HCT116 (cell line): Measurements from ENCODE around the gene ZCWPW1. TPM values are rescaled to one million over a fixed set of nuclear protein-coding genes. Genes with fewer than 3 reads are reported as not detected.

Experiments used
- ATAC-seq: fragments of 200-7000 bp; cut with Tn5 transposase; 2 replicates; pipeline ENCODE4 v1.9.1; 2020; ENCODE audit warnings: mild to moderate bottlenecking, moderate library complexity
- BruUV-seq: library from RNA; stranded (reverse); fragments of 400-500 nt; replicated peaks from 2 replicates; lab custom pipeline; 2021; lab: Mats Ljungman, UMichigan
- CTCF ChIA-PET: fragments of 300-600 bp; sonication (Branson Sonifier 250); formaldehyde crosslinking; loops from one replicate; lab custom pipeline; 2021; ENCODE audit warnings: antibody characterized with exemption; lab: Charles Lee
- POLR2A ChIA-PET: fragments of 300-600, 350-600 bp; sonication (Branson Sonifier 250); formaldehyde crosslinking; loops from one replicate; lab custom pipeline; 2021; ENCODE audit warnings: antibody characterized with exemption; lab: Charles Lee
- RAD21 ChIA-PET, 2 experiments: fragments of 300-600 bp; sonication (Branson Sonifier 250); formaldehyde crosslinking; loops; one replicate each; lab custom pipeline; 2023; ENCODE audit warnings: low total read pairs in 2 of 2; ENCODE audit not compliant: uncharacterized antibody in 2 of 2, unreplicated experiment in 2 of 2, low non-redundant PET in 1 of 2; lab: Charles Lee
- DNase-seq: peaks from one replicate; pipeline ENCODE4 v3.0.0-alpha.2; 2010; ENCODE audit warnings: low read depth, low spot score
- H2AFZ ChIP-seq: fragments of 200-600 bp; shearing (Covaris generic), sonication (generic); 2 replicates; pipeline ENCODE4 v1.6.1; 2017; ENCODE audit warnings: low read depth, mixed run types, mixed read lengths, antibody characterized with exemption, low read length; ENCODE audit not compliant: poor library complexity, severe bottlenecking
- H3K27ac ChIP-seq: 2 replicates; pipeline ENCODE4 v1.5.1; 2012; ENCODE audit warnings: low read depth, low read length
- H3K27me3 ChIP-seq: fragments of 200-600 bp; sonication (generic); 2 replicates; pipeline ENCODE4 v1.6.1; 2016; ENCODE audit warnings: mixed run types, low read length, mixed read lengths; ENCODE audit not compliant: insufficient read depth
- H3K36me3 ChIP-seq, 2 experiments: fragments of 200-500 bp in 1 of 2; fragments of 200-600 bp in 1 of 2; sonication (Bioruptor generic) in 1 of 2; sonication (generic) in 1 of 2; 2 replicates each; pipeline versions ENCODE4 v1.5.1 to v1.6.1; 2014 to 2016; ENCODE audit warnings: low read length in 2 of 2, inconsistent platforms in 1 of 2, mixed read lengths in 1 of 2, mixed run types in 1 of 2; ENCODE audit not compliant: insufficient read depth in 2 of 2, control insufficient read depth in 1 of 2
- H3K4me1 ChIP-seq, 2 experiments: fragments of 200-600 bp in 1 of 2; sonication (generic) in 1 of 2; 2 replicates each; pipeline versions ENCODE4 v1.5.1 to v1.6.1; 2012 to 2017; ENCODE audit warnings: low read length in 2 of 2, inconsistent platforms in 1 of 2, mild to moderate bottlenecking in 1 of 2, mixed read lengths in 1 of 2, mixed run types in 1 of 2, moderate library complexity in 1 of 2; ENCODE audit not compliant: insufficient read depth in 2 of 2, control insufficient read depth in 1 of 2
- H3K4me2 ChIP-seq: fragments of 200-600 bp; sonication (generic); 2 replicates; pipeline ENCODE4 v1.6.1; 2017; ENCODE audit warnings: mixed run types, low read length, mixed read lengths
- H3K4me3 ChIP-seq, 2 experiments: fragments of 200-600 bp in 1 of 2; sonication (generic) in 1 of 2; replicated peaks in 1 of 2; 2 replicates each; pipeline ENCODE4 v1.5.1; 2011 to 2016; ENCODE audit warnings: low read length in 2 of 2, control low read depth in 1 of 2, low read depth in 1 of 2, mild to moderate bottlenecking in 1 of 2, mixed read lengths in 1 of 2, mixed run types in 1 of 2
- H3K79me2 ChIP-seq: fragments of 200-600 bp; sonication (generic); 2 replicates; pipeline ENCODE4 v1.6.1; 2017; ENCODE audit warnings: mild to moderate bottlenecking, mixed run types, low read length, moderate library complexity, mixed read lengths; ENCODE audit not compliant: insufficient read depth
- H3K9ac ChIP-seq: fragments of 200-600 bp; sonication (generic); 2 replicates; pipeline ENCODE4 v1.6.1; 2016; ENCODE audit warnings: low read length, mixed read lengths
- H3K9me2 ChIP-seq: fragments of 200-600 bp; sonication (generic), shearing (Covaris generic); 2 replicates; pipeline ENCODE4 v1.6.1; 2017; ENCODE audit warnings: mixed run types, mild to moderate bottlenecking, moderate library complexity; ENCODE audit not compliant: insufficient read depth
- H3K9me3 ChIP-seq, 2 experiments: fragments of 200-500 bp in 1 of 2; fragments of 200-600 bp in 1 of 2; sonication (Bioruptor generic) in 1 of 2; sonication (generic) in 1 of 2; 2 replicates each; pipeline ENCODE4 v1.6.1; 2014 to 2017; ENCODE audit warnings: low read length in 2 of 2, mixed read lengths in 2 of 2, inconsistent platforms in 1 of 2, low read depth in 1 of 2, mild to moderate bottlenecking in 1 of 2, mixed run types in 1 of 2, moderate library complexity in 1 of 2; ENCODE audit not compliant: control insufficient read depth in 1 of 2, insufficient read depth in 1 of 2
- H4K20me1 ChIP-seq: fragments of 200-600 bp; sonication (generic), shearing (Covaris generic); 2 replicates; pipeline ENCODE4 v1.6.1; 2017; ENCODE audit warnings: mixed run types, mild to moderate bottlenecking, moderate library complexity; ENCODE audit not compliant: insufficient read depth
- CTCF ChIP-seq, 3 experiments: fragments of 200-600 bp in 1 of 3; sonication (generic) in 1 of 3; IDR thresholded peaks in 2 of 3; conservative IDR thresholded peaks in 1 of 3; 2 replicates each; pipeline ENCODE4 v1.5.1; 2012 to 2017; ENCODE audit warnings: low read depth in 2 of 3, low read length in 2 of 3, antibody characterized with exemption in 1 of 3, borderline replicate concordance in 1 of 3, control low read depth in 1 of 3, mild to moderate bottlenecking in 1 of 3, mixed read lengths in 1 of 3, mixed run types in 1 of 3, moderate library complexity in 1 of 3; ENCODE audit not compliant: insufficient read depth in 1 of 3
- ELF1 ChIP-seq: IDR thresholded peaks from 2 replicates; pipeline ENCODE4 v1.6.1; 2012; ENCODE audit warnings: low read depth, borderline replicate concordance
- MAX ChIP-seq: IDR thresholded peaks from 2 replicates; pipeline ENCODE4 v1.6.1; 2012
- POLR2A ChIP-seq: IDR thresholded peaks from 2 replicates; pipeline ENCODE4 v1.7.0; 2011; ENCODE audit warnings: borderline replicate concordance; ENCODE audit not compliant: insufficient read depth, insufficient read length; ENCODE audit errors: extremely low read depth
- POLR2AphosphoS5 ChIP-seq: IDR thresholded peaks from 2 replicates; pipeline ENCODE4 v1.6.1; 2011; ENCODE audit warnings: mild to moderate bottlenecking, low read depth, low read length, moderate library complexity
- RAD21 ChIP-seq: IDR thresholded peaks from 2 replicates; pipeline ENCODE4 v1.6.1; 2012; ENCODE audit warnings: low read depth, mild to moderate bottlenecking
- REST ChIP-seq: IDR thresholded peaks from 2 replicates; pipeline ENCODE4 v1.6.1; 2012; ENCODE audit warnings: low read depth
- SIN3A ChIP-seq: IDR thresholded peaks from 2 replicates; pipeline ENCODE4 v1.6.1; 2012; ENCODE audit warnings: low read depth
- YY1 ChIP-seq: IDR thresholded peaks from 2 replicates; pipeline ENCODE4 v1.6.1; 2011; ENCODE audit warnings: low read length, low read depth, moderate library complexity, mild to moderate bottlenecking; ENCODE audit not compliant: insufficient replicate concordance; ENCODE audit errors: extremely low read depth
- ZBTB33 ChIP-seq: IDR thresholded peaks from 2 replicates; pipeline ENCODE4 v1.6.1; 2011; ENCODE audit warnings: mild to moderate bottlenecking, low read length, moderate library complexity; ENCODE audit not compliant: insufficient replicate concordance; ENCODE audit errors: extremely low read depth
- ZNF274 ChIP-seq: fragments of 200-500 bp; sonication (Bioruptor generic); IDR thresholded peaks from 2 replicates; pipeline ENCODE4 v1.6.1; 2014; ENCODE audit warnings: mild to moderate bottlenecking, low read depth, low read length, inconsistent platforms
- intact Hi-C: fragments of 100-400 bp; cut with micrococcal nuclease; formaldehyde crosslinking; loops from 2 replicates; pipeline ENCODE4 v1.10.0; 2022
- total RNA-seq: library from RNA; stranded (reverse); gene quantifications from one replicate; pipeline ENCODE4 v1.2.1, GENCODE V29; 2021; ENCODE audit not compliant: unreplicated experiment

The ZCWPW1 gene
- total RNA-seq, 1 experiment from 2014 or later = 1.5 TPM

- no peak overlapping the region for H3K4me3 ChIP-seq
- intact Hi-C loops = no loop called here
- CTCF ChIA-PET = no interaction called here
Observed at GRCh38 chr7:100372256-100372655, 56.2 kb downstream of the ZCWPW1 start.

GRCh38 chr7:100371561-100372171 lies 56.8 kb downstream of the ZCWPW1 start:
- H3K27ac ChIP-seq = no peak overlapping the region
- no peak overlapping the region for H3K9ac ChIP-seq
- BruUV-seq = no TSS peak
- no peaks in the 10 kb centered on the region for H3K79me2 ChIP-seq
- H3K4me3 ChIP-seq = no peak overlapping the region
- ChIA-PET CTCF (no interaction called here), RAD21 (no interaction called here), POLR2A (no interaction called here)
- no peaks in the 10 kb centered on the region for H3K9me2 ChIP-seq
- H3K9me3 ChIP-seq = no peaks in the 10 kb centered on the region
- DNase-seq (no peak), ATAC-seq (no peak)
- no peak overlapping the region for H3K4me2 ChIP-seq
- H3K36me3 ChIP-seq = 0 out of 4 replicates have a peak, but pooled peaks cover 0 to 2% of the 10 kb centered on the region in 2 experiments
- no peaks in the 10 kb centered on the region for H4K20me1 ChIP-seq
- no peaks in the 10 kb centered on the region for H3K27me3 ChIP-seq
- H2AFZ ChIP-seq = no peak overlapping the region
- H3K4me1 ChIP-seq = no peaks in the 10 kb centered on the region
- intact Hi-C loops = no loop called here
- no peak for TF ChIP-seq CTCF (IDR thresholded peaks at IDR 0.05 in 2 of 3, conservative IDR thresholded peaks at IDR 0.05 in 1 of 3; ENCODE audit: borderline replicate concordance in 1 of 3, insufficient read depth in 1 of 3, low read depth in 2 of 3, low read length in 2 of 3)
- no peak for TF ChIP-seq SIN3A
- no peak for TF ChIP-seq ELF1
- no peak for TF ChIP-seq ZNF274
- TF ChIP-seq REST = no peak
- TF ChIP-seq POLR2A = no peak
- TF ChIP-seq MAX = no peak
- no peak for TF ChIP-seq YY1
- no peak for TF ChIP-seq ZBTB33
- no peak for TF ChIP-seq RAD21

More at GRCh38 chr7:100372256-100372655, 56.2 kb downstream of the ZCWPW1 start:
- no peaks in the 10 kb centered on the region for H3K4me1 ChIP-seq
- DNase-seq (no peak), ATAC-seq (no peak)
- no peak for TF ChIP-seq POLR2AphosphoS5
- no peak overlapping the region for H3K9ac ChIP-seq
- H3K36me3 ChIP-seq = 0 out of 4 replicates have a peak, but pooled peaks cover 0 to 2% of the 10 kb centered on the region in 2 experiments
- RAD21 ChIA-PET = no interaction called here
- no peaks in the 10 kb centered on the region for H3K79me2 ChIP-seq
- no peak overlapping the region for H3K27ac ChIP-seq
- H3K9me3 ChIP-seq = no peaks in the 10 kb centered on the region
- POLR2A ChIA-PET = no interaction called here
- BruUV-seq = no TSS peak
- H4K20me1 ChIP-seq = no peaks in the 10 kb centered on the region
- no peak overlapping the region for H2AFZ ChIP-seq
- H3K27me3 ChIP-seq = no peaks in the 10 kb centered on the region
- H3K4me2 ChIP-seq = no peak overlapping the region
- no peaks in the 10 kb centered on the region for H3K9me2 ChIP-seq
